Superior temporal gyrus (tissue), 1 donor: Measurements from ENCODE around the gene FCGR3B.
"Not testable (repeated sequence)": the region's sequence is repeated elsewhere in the genome, so short reads cannot be mapped to it uniquely, and the experiment has no call there.

Source experiments
- DNase-seq: peaks from one replicate; pipeline ENCODE4 v3.0.0-alpha.2; 2016; ENCODE audit errors: extremely low spot score

FCGR3B gene

GRCh38 chr1:161631076-161631475 lies at the start of gene FCGR3B:
FCGR3B (minus strand) TSS chr1:161631176; CDS start chr1:161631094, 82 bp downstream.
- DNase-seq, result no peak

GRCh38 chr1:161678500-161678899 lies 47.5 kb upstream of the FCGR3B start:
- no peak for DNase-seq

GRCh38 chr1:161676958-161677689 lies 46.1 kb upstream of the FCGR3B start:
- peak; percentile 9 for DNase-seq

- peak; percentile 55 for DNase-seq
Measured at GRCh38 chr1:161676441-161676840, 45.5 kb upstream of the FCGR3B start.

GRCh38 chr1:161674908-161675307 lies 43.9 kb upstream of the FCGR3B start:
- DNase-seq, result not testable (repeated sequence)

- not testable (repeated sequence) for DNase-seq
Measured at GRCh38 chr1:161674447-161674846, 43.5 kb upstream of the FCGR3B start.

GRCh38 chr1:161673437-161673836 lies 42.5 kb upstream of the FCGR3B start:
- DNase-seq, result not testable (repeated sequence)

GRCh38 chr1:161671045-161672020 lies 40.4 kb upstream of the FCGR3B start:
- not testable (repeated sequence) for DNase-seq

GRCh38 chr1:161664689-161665088 lies 33.7 kb upstream of the FCGR3B start:
- not testable (repeated sequence) for DNase-seq

GRCh38 chr1:161663569-161663968 lies 32.6 kb upstream of the FCGR3B start:
- not testable (repeated sequence) for DNase-seq

GRCh38 chr1:161662684-161663339 lies 31.8 kb upstream of the FCGR3B start, which contains the start of gene FCGR2B:
FCGR2B (plus strand) TSS chr1:161663143; CDS start chr1:161663242, 99 bp downstream.
- not testable (repeated sequence) for DNase-seq

- not testable (repeated sequence) for DNase-seq
Measured at GRCh38 chr1:161661660-161662311, 30.8 kb upstream of the FCGR3B start.

- not testable (repeated sequence) for DNase-seq
Measured at GRCh38 chr1:161658524-161658923, 27.5 kb upstream of the FCGR3B start.

- DNase-seq, result not testable (repeated sequence)
Measured at GRCh38 chr1:161653971-161654370, 23.0 kb upstream of the FCGR3B start.

GRCh38 chr1:161653541-161653940 lies 22.6 kb upstream of the FCGR3B start:
- not testable (repeated sequence) for DNase-seq

GRCh38 chr1:161647507-161648360 lies 16.8 kb upstream of the FCGR3B start:
- peak; percentile 62 for DNase-seq

GRCh38 chr1:161644855-161645254 lies 13.9 kb upstream of the FCGR3B start:
- not testable (repeated sequence) for DNase-seq

GRCh38 chr1:161643481-161644208 lies 12.7 kb upstream of the FCGR3B start:
- DNase-seq, result not testable (repeated sequence)

- DNase-seq, result not testable (repeated sequence)
Measured at GRCh38 chr1:161642697-161643096, 11.7 kb upstream of the FCGR3B start.
